K562 (cell line): Measurements from ENCODE around the gene RPTOR. TPM values are rescaled to one million over a fixed set of nuclear protein-coding genes. Genes with fewer than 3 reads are reported as not detected.
A peak's percentile ranks its signal among the peaks of the same experiment; 100 is the strongest.

Source experiments
- ATAC-seq: fragments of 200-7000 bp; cut with Tn5 transposase; 3 replicates; pipeline ENCODE4 v1.9.1; 2020; ENCODE audit warnings: moderate library complexity
- BruUV-seq: library from RNA; stranded (reverse); fragments of 400-500 nt; replicated peaks from 2 replicates; lab custom pipeline; 2021; lab: Mats Ljungman, UMichigan
- CTCF ChIA-PET: fragments of 300-600 bp; formaldehyde crosslinking; extraction: SDS; loops from one replicate; lab custom pipeline; 2021; ENCODE audit warnings: low intra/inter-chr PET ratio; lab: Yijun Ruan, JAX
- POLR2A ChIA-PET: fragments of 300-600, 350-650 bp; sonication (Branson Sonifier 250); formaldehyde crosslinking; extraction: SDS; loops from one replicate; lab custom pipeline; 2021; ENCODE audit warnings: antibody characterized with exemption, inconsistent platforms; lab: Yijun Ruan, JAX
- DNase-seq, 4 experiments: peaks; one replicate each; pipeline versions ENCODE4 v3.0.0 to v3.0.0-alpha.2; 2011 to 2018; ENCODE audit warnings: low spot score in 3 of 4, mixed read lengths in 3 of 4; ENCODE audit errors: extremely low read depth in 1 of 4
- FAIRE-seq: peaks from 2 replicates; lab custom pipeline; 2011; peaks lifted over from hg19 to GRCh38; lab: Jason Lieb, UNC
- H2AFZ ChIP-seq: 2 replicates; pipeline ENCODE4 v1.6.0; 2011; ENCODE audit warnings: low read depth, low read length, control low read depth, inconsistent platforms
- H3K27ac ChIP-seq: fragments of 200-600 bp; 3 replicates; pipeline ENCODE4 v1.8.0; 2011; ENCODE audit warnings: low read depth, mild to moderate bottlenecking, control low read depth, inconsistent platforms, low read length, moderate library complexity, mixed read lengths; ENCODE audit errors: extremely low read depth
- H3K27me3 ChIP-seq, 2 experiments: fragments of 300-600 bp in 1 of 2; 2 replicates in 1 of 2; 3 replicates in 1 of 2; pipeline versions ENCODE4 v1.6.0 to v1.8.0; 2011; ENCODE audit warnings: inconsistent platforms in 2 of 2, low read length in 2 of 2, mild to moderate bottlenecking in 1 of 2, mixed read lengths in 1 of 2, moderate library complexity in 1 of 2; ENCODE audit not compliant: control insufficient read depth in 2 of 2, insufficient read depth in 2 of 2
- H3K36me3 ChIP-seq: fragments of 300-600 bp; 3 replicates; pipeline ENCODE4 v1.8.0; 2011; ENCODE audit warnings: mild to moderate bottlenecking, low read length, inconsistent platforms; ENCODE audit not compliant: control insufficient read depth, insufficient read depth
- H3K4me1 ChIP-seq, 2 experiments: fragments of 200-600 bp in 1 of 2; replicated peaks in 1 of 2; 2 replicates in 1 of 2; 3 replicates in 1 of 2; pipeline versions ENCODE4 v1.5.1 to v1.8.0; 2011; ENCODE audit warnings: inconsistent platforms in 2 of 2, low read length in 2 of 2, mild to moderate bottlenecking in 1 of 2, mixed read lengths in 1 of 2, moderate library complexity in 1 of 2; ENCODE audit not compliant: control insufficient read depth in 2 of 2, insufficient read depth in 2 of 2
- H3K4me2 ChIP-seq: 2 replicates; pipeline ENCODE4 v1.6.1; 2011; ENCODE audit warnings: low read length, control low read depth, inconsistent platforms, mixed read lengths; ENCODE audit not compliant: insufficient read depth
- H3K4me3 ChIP-seq: fragments of 200-600 bp; sonication (generic), shearing (Covaris generic); 2 replicates; pipeline ENCODE4 v1.5.1; 2016; ENCODE audit warnings: control low read depth, inconsistent platforms
- H3K79me2 ChIP-seq: fragments of 200-600 bp; 3 replicates; pipeline ENCODE4 v1.8.0; 2011; ENCODE audit warnings: low read length, inconsistent platforms; ENCODE audit not compliant: control insufficient read depth, insufficient read depth
- H3K9ac ChIP-seq, 2 experiments: 2 replicates each; pipeline versions ENCODE4 v1.6.0 to v1.6.1; 2011; ENCODE audit warnings: low read depth in 2 of 2, low read length in 2 of 2, control low read depth in 1 of 2, inconsistent platforms in 1 of 2, mild to moderate bottlenecking in 1 of 2, mixed read lengths in 1 of 2; ENCODE audit not compliant: insufficient read depth in 1 of 2
- H3K9me1 ChIP-seq: one replicate; pipeline ENCODE4 v1.6.0; 2011; ENCODE audit warnings: inconsistent platforms, mild to moderate bottlenecking, low read length, moderate library complexity; ENCODE audit not compliant: control insufficient read depth, insufficient read depth
- H3K9me3 ChIP-seq: replicated peaks from 2 replicates; pipeline ENCODE4 v1.5.1; 2011; ENCODE audit warnings: low read depth, low read length, inconsistent platforms; ENCODE audit not compliant: control insufficient read depth, insufficient read depth
- H4K20me1 ChIP-seq: replicated peaks from 2 replicates; pipeline ENCODE4 v1.6.1; 2011; ENCODE audit warnings: low read length, inconsistent platforms, mixed read lengths; ENCODE audit not compliant: control insufficient read depth, insufficient read depth
- DPF2 ChIP-seq: fragments of 450-650 bp; IDR thresholded peaks from 2 replicates; pipeline ENCODE4 v1.6.1; 2016
- E2F4 ChIP-seq: sonication (generic); formaldehyde crosslinking; IDR thresholded peaks from 2 replicates; pipeline ENCODE4 v1.8.0; 2022; ENCODE audit warnings: mild to moderate bottlenecking, low read depth, missing genetic modification reagents
- ELF1 ChIP-seq: fragments of 200-800 bp; sonication (Bioruptor generic); IDR thresholded peaks from 2 replicates; pipeline ENCODE4 v1.6.1; 2016; ENCODE audit warnings: missing genetic modification characterization, missing compliant biosample characterization
- ELF2 ChIP-seq: fragments of 250-450 bp; sonication (Bioruptor Pico); IDR thresholded peaks from 2 replicates; pipeline ENCODE4 v1.5.0; 2021; ENCODE audit warnings: mild to moderate bottlenecking
- HOMEZ ChIP-seq: fragments of 250-450 bp; sonication (Bioruptor Pico); IDR thresholded peaks from 2 replicates; pipeline ENCODE4 v1.4.0; 2020; ENCODE audit warnings: mild to moderate bottlenecking, moderate library complexity
- HOXB6 ChIP-seq: fragments of 250-450 bp; sonication (Bioruptor Pico); IDR thresholded peaks from 2 replicates; pipeline ENCODE4 v1.5.1; 2022; ENCODE audit warnings: mild to moderate bottlenecking, borderline replicate concordance
- IRF9 ChIP-seq: fragments of 450-650 bp; IDR thresholded peaks from 2 replicates; pipeline ENCODE4 v1.6.1; 2016; ENCODE audit warnings: missing biosample characterization, missing genetic modification characterization
- KAT8 ChIP-seq: fragments of 450-650 bp; IDR thresholded peaks from 2 replicates; pipeline ENCODE4 v1.6.1; 2016; ENCODE audit warnings: low read depth, mild to moderate bottlenecking
- RAD51 ChIP-seq: fragments of 450-650 bp; IDR thresholded peaks from 2 replicates; pipeline ENCODE4 v1.7.1; 2016; ENCODE audit warnings: low read depth, mild to moderate bottlenecking, borderline replicate concordance
- TRIM24 ChIP-seq, 2 experiments: fragments of 450-650 bp; IDR thresholded peaks; 2 replicates each; pipeline ENCODE4 v1.6.1; 2016
- ZNF140 ChIP-seq: fragments of 250-450 bp; sonication (Bioruptor Pico); IDR thresholded peaks from 2 replicates; pipeline ENCODE4 v1.8.0; 2021; ENCODE audit warnings: moderate library complexity, mild to moderate bottlenecking, inconsistent platforms
- WGBS: fragments of 100-300 bp; shearing (Covaris generic); methylation state at CpG from one replicate; pipeline ENCODE4 v1.1.6; 2016; ENCODE audit warnings: low coverage, mixed read lengths; ENCODE audit not compliant: insufficient coverage; ENCODE audit errors: missing lambda C conversion rate; 5-methylcytosine and 5-hydroxymethylcytosine counted together
- in situ Hi-C: fragments of 300-500 bp; cut with MboI; formaldehyde crosslinking; loops from 4 replicates; pipeline ENCODE4 v1.15.0; 2018; ENCODE audit warnings: inconsistent platforms, mixed read lengths
- intact Hi-C: fragments of 100-400 bp; cut with micrococcal nuclease; formaldehyde crosslinking; loops from 2 replicates; pipeline ENCODE4 v1.14.2; 2022
- polyA plus RNA-seq, 8 experiments: library from polyadenylated mRNA; depleted of rRNA in 4 of 8; stranded (reverse) in 5 of 8; unstranded in 3 of 8; fragments of >200 nt; fragmentation: Nextera tagmentation in 2 of 8; fragmentation: Illumina TruSeq in 1 of 8; extraction: Ambion mirVana in 2 of 8; extraction: Trizol in 1 of 8; gene quantifications; 2 replicates each; pipeline versions ENCODE4 v1.2.1 to v1.2.3, GENCODE V29; 2011 to 2014; ENCODE audit warnings: inconsistent platforms in 1 of 8, missing spikeins in 1 of 8
- total RNA-seq, 7 experiments: library from RNA; depleted of rRNA in 6 of 7; stranded (reverse); fragments of >200 nt in 6 of 7; fragmentation: Illumina TruSeq in 2 of 7; extraction: Trizol in 2 of 7; gene quantifications; 2 replicates each; pipeline versions ENCODE4 v1.2.1 to v1.2.3, GENCODE V29; 2011 to 2021; ENCODE audit warnings: low replicate concordance in 1 of 7
- TF ChIP-seq, protein P1 (sequence below): sonication (generic); formaldehyde crosslinking; IDR thresholded peaks from 2 replicates; pipeline ENCODE4 v1.8.0; 2023; ENCODE audit warnings: mild to moderate bottlenecking, missing genetic modification reagents

RPTOR gene
- total and polyA plus RNA-seq, 9 of the 15 experiments (the other 6 are each of a cell fraction or from before 2014, with no cell fraction given): 0.24 to 54.1 (median 10.2) TPM

DNA sequence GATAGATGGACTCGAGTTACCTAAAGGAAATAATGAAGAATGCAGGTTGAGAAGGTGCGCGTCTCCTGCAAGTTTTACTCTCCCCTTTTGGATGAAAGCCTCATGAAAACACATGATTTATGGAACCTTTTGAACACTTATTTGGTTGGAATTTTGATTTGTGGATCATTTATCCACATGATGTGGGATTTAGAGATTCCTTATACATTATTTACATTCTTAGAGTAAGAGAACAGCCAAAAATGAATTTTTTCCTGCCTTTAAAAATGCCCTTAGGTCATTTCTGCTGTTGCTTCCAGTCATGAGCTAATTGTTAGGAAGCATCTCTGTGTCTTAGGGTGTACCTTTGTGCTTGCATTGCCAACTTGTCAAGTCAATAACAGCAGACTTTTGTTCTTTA lies 99.9 kb downstream of the RPTOR start:
- Histone ChIP-seq H3K27me3 (no peaks in the 10 kb centered on the region), H3K9me3 (no peaks in the 10 kb centered on the region), H3K27ac (no peak overlapping the region), H3K4me3 (no peak overlapping the region), H3K9me1 (no peaks in the 10 kb centered on the region), H3K9ac (no peak overlapping the region), H3K36me3 (peaks cover 15% of the 10 kb centered on the region; the same call in 2 of the 3 replicates), H4K20me1 (peaks cover 15% of the 10 kb centered on the region; the same call in 1 of the 2 replicates), H3K4me2 (no peak overlapping the region), H3K4me1 (peaks cover under 1 to 7% of the 10 kb centered on the region in 2 experiments; a peak in 3 of 5 replicates), H2AFZ (no peak overlapping the region), H3K79me2 (peaks cover 37% of the 10 kb centered on the region)
- FAIRE-seq: no peak
- intact Hi-C loops (no loop called here), in situ Hi-C loops (no loop called here)
- POLR2A ChIA-PET: no interaction called here
- ATAC-seq: no peak
- TSS peak; percentile 12 for BruUV-seq
- WGBS: 100% methylated on average over 3 of the region's 3 CpGs
- DNase-seq: no peak
- CTCF ChIA-PET: interaction anchor here (0.7 kb wide), 1 partner anchor 25 kb away, joined by 3 read pairs; no protein-coding TSS in a partner anchor
- TF ChIP-seq, protein P1, sequence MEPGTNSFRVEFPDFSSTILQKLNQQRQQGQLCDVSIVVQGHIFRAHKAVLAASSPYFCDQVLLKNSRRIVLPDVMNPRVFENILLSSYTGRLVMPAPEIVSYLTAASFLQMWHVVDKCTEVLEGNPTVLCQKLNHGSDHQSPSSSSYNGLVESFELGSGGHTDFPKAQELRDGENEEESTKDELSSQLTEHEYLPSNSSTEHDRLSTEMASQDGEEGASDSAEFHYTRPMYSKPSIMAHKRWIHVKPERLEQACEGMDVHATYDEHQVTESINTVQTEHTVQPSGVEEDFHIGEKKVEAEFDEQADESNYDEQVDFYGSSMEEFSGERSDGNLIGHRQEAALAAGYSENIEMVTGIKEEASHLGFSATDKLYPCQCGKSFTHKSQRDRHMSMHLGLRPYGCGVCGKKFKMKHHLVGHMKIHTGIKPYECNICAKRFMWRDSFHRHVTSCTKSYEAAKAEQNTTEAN: no peak
- no peak for TF ChIP-seq IRF9 (tag)
- TF ChIP-seq E2F4 (CRISPR knock-in tag): no peak
- no peak for TF ChIP-seq TRIM24 (IDR thresholded peaks at IDR 0.05)
- no peak for TF ChIP-seq DPF2
- no peak for TF ChIP-seq ELF2
- TF ChIP-seq HOXB6 (CRISPR knock-in tag): no peak
- no peak for TF ChIP-seq RAD51
- no peak for TF ChIP-seq KAT8
- no peak for TF ChIP-seq ZNF140
- TF ChIP-seq ELF1 (tag): no peak
- TF ChIP-seq HOMEZ: no peak
